IMR-90 (cell line): ENCODE measurements around the gene TBRG4. TPM values are rescaled to one million over a fixed set of nuclear protein-coding genes. Genes with fewer than 3 reads are reported as not detected.

Source experiments
- ATAC-seq: fragments of 200-7000 bp; cut with Tn5 transposase; 2 replicates; pipeline ENCODE4 v1.9.1; 2020; ENCODE audit warnings: low read depth, mild to moderate bottlenecking, moderate library complexity
- BruUV-seq: library from RNA; stranded (reverse); fragments of 400-500 nt; replicated peaks from 2 replicates; lab custom pipeline; 2021; lab: Mats Ljungman, UMichigan
- CTCF ChIA-PET: fragments of 300-600 bp; formaldehyde crosslinking; extraction: SDS; loops from one replicate; lab custom pipeline; 2021; ENCODE audit warnings: antibody characterized with exemption; lab: Yijun Ruan, JAX
- POLR2A ChIA-PET: fragments of 300-600 bp; sonication (Branson Sonifier 250); formaldehyde crosslinking; loops from one replicate; lab custom pipeline; 2022; ENCODE audit warnings: antibody characterized with exemption; ENCODE audit not compliant: unreplicated experiment; lab: Charles Lee
- DNase-seq: peaks from one replicate; pipeline ENCODE4 v3.0.0; 2013
- H2AFZ ChIP-seq: replicated peaks from 2 replicates; pipeline ENCODE3; 2013; ENCODE audit warnings: low read length, mild to moderate bottlenecking; ENCODE audit not compliant: poor library complexity
- H2AK5ac ChIP-seq: 2 replicates; pipeline ENCODE4 v1.6.1; 2013; ENCODE audit warnings: low read depth, low read length, inconsistent platforms
- H2AK9ac ChIP-seq: replicated peaks from 2 replicates; pipeline ENCODE3; 2013; ENCODE audit warnings: mild to moderate bottlenecking, low read depth, low read length, moderate library complexity; ENCODE audit not compliant: poor library complexity
- H2BK120ac ChIP-seq: 2 replicates; pipeline ENCODE4 v1.6.1; 2013; ENCODE audit warnings: low read depth, low read length, inconsistent platforms
- H2BK15ac ChIP-seq: 3 replicates; pipeline ENCODE4 v1.6.1; 2013; ENCODE audit warnings: low read depth, low read length, inconsistent platforms
- H2BK20ac ChIP-seq: 2 replicates; pipeline ENCODE4 v1.6.1; 2013; ENCODE audit warnings: low read depth, mild to moderate bottlenecking, inconsistent platforms, low read length, moderate library complexity
- H2BK5ac ChIP-seq: 2 replicates; pipeline ENCODE4 v1.6.1; 2013; ENCODE audit warnings: mild to moderate bottlenecking, low read depth, low read length, inconsistent platforms; ENCODE audit not compliant: poor library complexity, severe bottlenecking
- H3K14ac ChIP-seq: replicated peaks from 2 replicates; pipeline ENCODE4 v1.6.1; 2013; ENCODE audit warnings: low read depth, low read length, inconsistent platforms
- H3K18ac ChIP-seq: 2 replicates; pipeline ENCODE4 v1.6.1; 2013; ENCODE audit warnings: low read depth, low read length, control low read depth
- H3K23ac ChIP-seq: 2 replicates; pipeline ENCODE4 v1.6.1; 2013; ENCODE audit warnings: low read depth, low read length, inconsistent platforms
- H3K27ac ChIP-seq: 2 replicates; pipeline ENCODE4 v1.5.1; 2013; ENCODE audit warnings: mild to moderate bottlenecking, control low read depth, low read length; ENCODE audit not compliant: insufficient read depth
- H3K27me3 ChIP-seq: 2 replicates; pipeline ENCODE4 v1.6.1; 2013; ENCODE audit warnings: low read length; ENCODE audit not compliant: control insufficient read depth, insufficient read depth
- H3K36me3 ChIP-seq: 2 replicates; pipeline ENCODE4 v1.6.1; 2013; ENCODE audit warnings: low read length, mixed read lengths; ENCODE audit not compliant: control insufficient read depth, insufficient read depth
- H3K4ac ChIP-seq: 2 replicates; pipeline ENCODE4 v1.6.1; 2013; ENCODE audit warnings: low read depth, low read length, inconsistent platforms
- H3K4me1 ChIP-seq: 2 replicates; pipeline ENCODE4 v1.6.1; 2013; ENCODE audit warnings: low read length, mixed read lengths; ENCODE audit not compliant: control insufficient read depth, insufficient read depth
- H3K4me2 ChIP-seq: 2 replicates; pipeline ENCODE4 v1.6.1; 2013; ENCODE audit warnings: low read depth, mild to moderate bottlenecking, control low read depth, low read length, moderate library complexity
- H3K4me3 ChIP-seq: 2 replicates; pipeline ENCODE4 v1.5.1; 2013; ENCODE audit warnings: low read depth, mild to moderate bottlenecking, control low read depth, low read length, moderate library complexity; ENCODE audit not compliant: insufficient read depth
- H3K56ac ChIP-seq: 2 replicates; pipeline ENCODE4 v1.6.1; 2013; ENCODE audit warnings: low read length, inconsistent platforms; ENCODE audit not compliant: insufficient read depth; ENCODE audit errors: extremely low read depth
- H3K79me1 ChIP-seq, 2 experiments: 2 replicates each; pipeline ENCODE4 v1.6.1; 2013; ENCODE audit warnings: low read length in 2 of 2, inconsistent platforms in 1 of 2, low read depth in 1 of 2
- H3K9ac ChIP-seq: 2 replicates; pipeline ENCODE4 v1.6.1; 2013; ENCODE audit warnings: low read depth, low read length, control low read depth
- H3K9me1 ChIP-seq: 2 replicates; pipeline ENCODE4 v1.6.1; 2013; ENCODE audit warnings: low read length, inconsistent platforms; ENCODE audit not compliant: insufficient read depth
- H3K9me3 ChIP-seq: 2 replicates; pipeline ENCODE4 v1.6.1; 2013; ENCODE audit warnings: low read length; ENCODE audit not compliant: control insufficient read depth, insufficient read depth
- H4K20me1 ChIP-seq: 2 replicates; pipeline ENCODE4 v1.6.1; 2013; ENCODE audit warnings: low read length, inconsistent platforms; ENCODE audit not compliant: insufficient read depth
- H4K5ac ChIP-seq: 2 replicates; pipeline ENCODE4 v1.6.1; 2013; ENCODE audit warnings: mild to moderate bottlenecking, low read depth, low read length, control low read depth
- H4K8ac ChIP-seq, 2 experiments: 2 replicates each; pipeline ENCODE4 v1.6.1; 2013; ENCODE audit warnings: low read depth in 2 of 2, low read length in 2 of 2, control low read depth in 1 of 2, inconsistent platforms in 1 of 2
- H4K91ac ChIP-seq: 2 replicates; pipeline ENCODE4 v1.6.1; 2013; ENCODE audit warnings: low read depth, low read length, inconsistent platforms; ENCODE audit not compliant: insufficient read depth
- BHLHE40 ChIP-seq: fragments of 150-350 bp; IDR thresholded peaks from 2 replicates; pipeline ENCODE4 v1.6.1; 2016; ENCODE audit warnings: mild to moderate bottlenecking, low read depth, low read length
- CEBPB ChIP-seq: IDR thresholded peaks from 2 replicates; pipeline ENCODE4 v1.6.1; 2012; ENCODE audit warnings: low read depth, low read length, improper control_type of control experiment
- CTCF ChIP-seq: conservative IDR thresholded peaks from 2 replicates; pipeline ENCODE4 v1.5.1; 2012; ENCODE audit warnings: mild to moderate bottlenecking, low read depth, low read length, improper control_type of control experiment
- ELK1 ChIP-seq: fragments of 150-350 bp; IDR thresholded peaks from 2 replicates; pipeline ENCODE4 v1.6.1; 2016; ENCODE audit warnings: low read depth, mild to moderate bottlenecking, low read length, moderate library complexity, borderline replicate concordance
- MAFK ChIP-seq: IDR thresholded peaks from 2 replicates; pipeline ENCODE4 v1.6.1; 2012; ENCODE audit warnings: low read depth, low read length, improper control_type of control experiment
- MAZ ChIP-seq: IDR thresholded peaks from 2 replicates; pipeline ENCODE4 v1.6.1; 2012; ENCODE audit warnings: low read depth, mild to moderate bottlenecking, low read length, improper control_type of control experiment, moderate library complexity, borderline replicate concordance
- POLR2A ChIP-seq: IDR thresholded peaks from 2 replicates; pipeline ENCODE4 v1.6.1; 2012; ENCODE audit warnings: mild to moderate bottlenecking, low read depth, low read length
- RAD21 ChIP-seq: IDR thresholded peaks from 2 replicates; pipeline ENCODE4 v1.6.1; 2012; ENCODE audit warnings: low read length, improper control_type of control experiment
- RCOR1 ChIP-seq: IDR thresholded peaks from 2 replicates; pipeline ENCODE4 v1.6.1; 2012; ENCODE audit warnings: mild to moderate bottlenecking, low read length, improper control_type of control experiment; ENCODE audit not compliant: insufficient replicate concordance
- RFX5 ChIP-seq: IDR thresholded peaks from 2 replicates; pipeline ENCODE4 v1.8.0; 2012; ENCODE audit warnings: low read depth, mild to moderate bottlenecking, low read length, moderate library complexity
- SMC3 ChIP-seq: fragments of 150-350 bp; IDR thresholded peaks from 2 replicates; pipeline ENCODE4 v1.6.1; 2016; ENCODE audit warnings: low read depth, mild to moderate bottlenecking, antibody characterized with exemption, low read length, moderate library complexity
- WGBS, 2 experiments: methylation state at CpG; one replicate each; pipeline versions ENCODE4 v1.1.5 to v1.1.7; 2013; ENCODE audit warnings: missing lambda C conversion rate in 2 of 2; ENCODE audit not compliant: insufficient read length in 1 of 2; ENCODE audit errors: extremely low coverage in 2 of 2; 5-methylcytosine and 5-hydroxymethylcytosine counted together
- dilution Hi-C: fragments of 300-500 bp; cut with HindIII; formaldehyde crosslinking; loops from one replicate; pipeline ENCODE4 v1.14.3; 2018; ENCODE audit warnings: low sequenced_read_pairs; ENCODE audit not compliant: unreplicated experiment
- in situ Hi-C: fragments of 300-500 bp; cut with MboI; formaldehyde crosslinking; loops from 3 replicates; pipeline ENCODE4 v1.14.3; 2019; ENCODE audit warnings: low sequenced_read_pairs, inconsistent platforms, mixed read lengths
- intact Hi-C: fragments of 100-400 bp; cut with micrococcal nuclease; formaldehyde crosslinking; loops from 2 replicates; pipeline ENCODE4 v1.10.0; 2022
- polyA plus RNA-seq, 3 experiments: library from polyadenylated mRNA; depleted of rRNA; stranded (reverse); fragments of >200 nt; gene quantifications; 2 replicates each; pipeline ENCODE4 v1.2.3, GENCODE V29; 2012; ENCODE audit warnings: low replicate concordance in 1 of 3
- total RNA-seq: library from RNA; depleted of rRNA; stranded (reverse); fragments of >200 nt; gene quantifications from 2 replicates; pipeline ENCODE4 v1.2.3, GENCODE V29; 2012

Gene TBRG4
- total and polyA plus RNA-seq, 2 of the 4 experiments (the other 2 are of a cell fraction), result 71.6 to 77.6 TPM

- DNase-seq, result no peak
- no peak overlapping the region for H2AFZ ChIP-seq
- H2AK5ac ChIP-seq, result no peak overlapping the region
- ATAC-seq, result no peak
- H3K9me3 ChIP-seq, result no peaks in the 10 kb centered on the region
- no peaks in the 10 kb centered on the region for H3K36me3 ChIP-seq
- H3K14ac ChIP-seq, result no peak overlapping the region
- no peak overlapping the region for H3K4me3 ChIP-seq
- no peak overlapping the region for H3K27ac ChIP-seq
- H3K79me1 ChIP-seq, result no peaks in the 10 kb centered on the region
- intact Hi-C loops, result no loop called here
- in situ Hi-C loops, result loop anchor here (10.0 kb wide), 1 partner anchor 698 kb away; no protein-coding TSS in a partner anchor
- no peaks in the 10 kb centered on the region for H3K9me1 ChIP-seq
- no peak overlapping the region for H3K23ac ChIP-seq
- peak overlapping the region; percentile 41 for H2BK5ac ChIP-seq
- no peak overlapping the region for H3K4ac ChIP-seq
- peaks cover 48% of the 10 kb centered on the region for H3K27me3 ChIP-seq
- WGBS, 2 experiments, result no CpG with 5 or more reads among the region's 8 CpGs
- H3K56ac ChIP-seq, result no peak overlapping the region
- H3K4me2 ChIP-seq, result no peak overlapping the region
- ChIA-PET CTCF (no interaction called here), POLR2A (no interaction called here)
- no peaks in the 10 kb centered on the region for H3K4me1 ChIP-seq
- dilution Hi-C loops, result no loop called here
- no peak overlapping the region for H2AK9ac ChIP-seq
- BruUV-seq, result no TSS peak
- H4K20me1 ChIP-seq, result no peaks in the 10 kb centered on the region
- no peak overlapping the region for H3K18ac ChIP-seq
- H4K8ac ChIP-seq, result no peak overlapping the region
- no peak overlapping the region for H2BK120ac ChIP-seq
- H4K91ac ChIP-seq, result no peak overlapping the region
- H3K9ac ChIP-seq, result no peak overlapping the region
- H2BK20ac ChIP-seq, result no peak overlapping the region
- no peak overlapping the region for H2BK15ac ChIP-seq
- no peak overlapping the region for H4K5ac ChIP-seq
- TF ChIP-seq CEBPB (no peak), SMC3 (no peak), RAD21 (no peak), RCOR1 (no peak), MAFK (no peak), CTCF (no peak), MAZ (no peak), POLR2A (no peak), BHLHE40 (no peak), ELK1 (no peak), RFX5 (no peak)
Observed at GRCh38 chr7:45156516-45157272, 45.2 kb upstream of the TBRG4 start.
